Measurements from ENCODE around the gene DPH6. TPM values are rescaled to one million over a fixed set of nuclear protein-coding genes. Genes with fewer than 3 reads are reported as not detected.

The DPH6 gene
- polyA plus RNA-seq, 1 experiment: 9.9 TPM

GRCh38 chr15:35491999-35492398 lies 54.0 kb downstream of the DPH6 start:
- CTCF ChIA-PET: interaction anchor here (0.8 kb wide), 1 partner anchor 47 kb away, joined by 4 read pairs; no protein-coding TSS in a partner anchor

GRCh38 chr15:35491173-35491572 lies 54.8 kb downstream of the DPH6 start:
- Histone ChIP-seq H3K4me3 (ENCODE audit: low read depth, low read length) (no peak overlapping the region), H3K27me3 (ENCODE audit: control insufficient read depth, insufficient read depth, low read length) (no peaks in the 10 kb centered on the region), H3K36me3 (ENCODE audit: control insufficient read depth, insufficient read depth, low read length) (no peaks in the 10 kb centered on the region)
- no peak for DNase-seq (ENCODE audit: low read depth)
- ChIA-PET POLR2A (no interaction called here), CTCF (no interaction called here)
- TF ChIP-seq CTCF (IDR thresholded peaks at IDR 0.05; ENCODE audit: insufficient read depth, low read depth, low read length): no peak

More at GRCh38 chr15:35491999-35492398, 54.0 kb downstream of the DPH6 start:
- TF ChIP-seq CTCF (IDR thresholded peaks at IDR 0.05; ENCODE audit: insufficient read depth, low read depth, low read length): no peak
- Histone ChIP-seq H3K36me3 (ENCODE audit: control insufficient read depth, insufficient read depth, low read length) (no peaks in the 10 kb centered on the region), H3K4me3 (ENCODE audit: low read depth, low read length) (no peak overlapping the region), H3K27me3 (ENCODE audit: control insufficient read depth, insufficient read depth, low read length) (no peaks in the 10 kb centered on the region)
- POLR2A ChIA-PET: no interaction called here
- no peak for DNase-seq (ENCODE audit: low read depth)

- CTCF ChIA-PET: no interaction called here
- Histone ChIP-seq H3K36me3 (ENCODE audit: control insufficient read depth, insufficient read depth, low read length) (no peaks in the 10 kb centered on the region), H3K27me3 (ENCODE audit: control insufficient read depth, insufficient read depth, low read length) (no peaks in the 10 kb centered on the region), H3K4me3 (ENCODE audit: low read depth, low read length) (no peak overlapping the region)
- POLR2A ChIA-PET: no interaction called here
- DNase-seq (ENCODE audit: low read depth): no peak
- no peak for TF ChIP-seq CTCF (IDR thresholded peaks at IDR 0.05; ENCODE audit: insufficient read depth, low read depth, low read length)
These were observed 55.5 kb downstream of the DPH6 start for GRCh38 chr15:35490511-35490910.

- Histone ChIP-seq H3K27me3 (ENCODE audit: control insufficient read depth, insufficient read depth, low read length) (no peaks in the 10 kb centered on the region), H3K4me3 (ENCODE audit: low read depth, low read length) (no peak overlapping the region), H3K36me3 (ENCODE audit: control insufficient read depth, insufficient read depth, low read length) (no peaks in the 10 kb centered on the region)
- CTCF ChIA-PET: no interaction called here
- POLR2A ChIA-PET: no interaction called here
- no peak for DNase-seq (ENCODE audit: low read depth)
- TF ChIP-seq CTCF (IDR thresholded peaks at IDR 0.05; ENCODE audit: insufficient read depth, low read depth, low read length): no peak
These were observed 58.5 kb downstream of the DPH6 start for GRCh38 chr15:35487417-35487816.

- H3K27me3 ChIP-seq (ENCODE audit: control insufficient read depth, insufficient read depth, low read length): no peaks in the 10 kb centered on the region
- no peaks in the 10 kb centered on the region for H3K36me3 ChIP-seq (ENCODE audit: control insufficient read depth, insufficient read depth, low read length)
- ChIA-PET CTCF (no interaction called here), POLR2A (no interaction called here)
- DNase-seq (ENCODE audit: low read depth): no peak
- no peak for TF ChIP-seq CTCF (IDR thresholded peaks at IDR 0.05; ENCODE audit: insufficient read depth, low read depth, low read length)
- no peak overlapping the region for H3K4me3 ChIP-seq (ENCODE audit: low read depth, low read length)
These were observed 59.7 kb downstream of the DPH6 start for GRCh38 chr15:35486296-35486695.
